GM10266 (cell line): Measurements from ENCODE around the gene EIF2B5.
A peak's percentile ranks its signal among the peaks of the same experiment; 100 is the strongest.

ENCODE experiments used
- DNase-seq: peaks from one replicate; pipeline ENCODE4 v3.0.0; 2012; ENCODE audit errors: extremely low spot score
- TF ChIP-seq, protein P1 (sequence below): IDR thresholded peaks from 2 replicates; pipeline ENCODE4 v1.5.1; 2012; ENCODE audit warnings: mild to moderate bottlenecking, low read depth; ENCODE audit not compliant: control insufficient read depth, insufficient read depth; ENCODE audit errors: missing control alignments

Gene EIF2B5

DNA sequence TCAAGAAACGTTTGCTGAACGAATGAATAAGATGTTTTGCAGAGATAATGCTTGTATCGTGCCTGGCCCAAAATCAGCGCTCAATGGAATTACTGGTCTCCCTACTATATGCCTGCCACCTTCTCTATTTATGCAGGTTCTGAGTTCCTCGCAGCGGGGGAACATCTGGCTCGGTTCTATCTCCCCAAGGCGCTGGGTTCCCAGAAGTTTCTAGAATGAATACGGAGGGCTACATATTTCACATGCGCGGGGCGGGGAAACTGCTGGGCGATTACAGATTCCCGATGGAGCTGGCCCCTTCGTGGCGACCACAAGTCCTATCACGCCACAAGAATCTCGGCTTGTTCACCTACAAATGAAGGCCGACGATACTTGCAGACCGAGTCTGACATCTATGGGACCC lies 411 bp upstream of the EIF2B5 start:
- TF ChIP-seq, protein P1, sequence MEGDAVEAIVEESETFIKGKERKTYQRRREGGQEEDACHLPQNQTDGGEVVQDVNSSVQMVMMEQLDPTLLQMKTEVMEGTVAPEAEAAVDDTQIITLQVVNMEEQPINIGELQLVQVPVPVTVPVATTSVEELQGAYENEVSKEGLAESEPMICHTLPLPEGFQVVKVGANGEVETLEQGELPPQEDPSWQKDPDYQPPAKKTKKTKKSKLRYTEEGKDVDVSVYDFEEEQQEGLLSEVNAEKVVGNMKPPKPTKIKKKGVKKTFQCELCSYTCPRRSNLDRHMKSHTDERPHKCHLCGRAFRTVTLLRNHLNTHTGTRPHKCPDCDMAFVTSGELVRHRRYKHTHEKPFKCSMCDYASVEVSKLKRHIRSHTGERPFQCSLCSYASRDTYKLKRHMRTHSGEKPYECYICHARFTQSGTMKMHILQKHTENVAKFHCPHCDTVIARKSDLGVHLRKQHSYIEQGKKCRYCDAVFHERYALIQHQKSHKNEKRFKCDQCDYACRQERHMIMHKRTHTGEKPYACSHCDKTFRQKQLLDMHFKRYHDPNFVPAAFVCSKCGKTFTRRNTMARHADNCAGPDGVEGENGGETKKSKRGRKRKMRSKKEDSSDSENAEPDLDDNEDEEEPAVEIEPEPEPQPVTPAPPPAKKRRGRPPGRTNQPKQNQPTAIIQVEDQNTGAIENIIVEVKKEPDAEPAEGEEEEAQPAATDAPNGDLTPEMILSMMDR = no peak
- DNase-seq = no peak

DNA sequence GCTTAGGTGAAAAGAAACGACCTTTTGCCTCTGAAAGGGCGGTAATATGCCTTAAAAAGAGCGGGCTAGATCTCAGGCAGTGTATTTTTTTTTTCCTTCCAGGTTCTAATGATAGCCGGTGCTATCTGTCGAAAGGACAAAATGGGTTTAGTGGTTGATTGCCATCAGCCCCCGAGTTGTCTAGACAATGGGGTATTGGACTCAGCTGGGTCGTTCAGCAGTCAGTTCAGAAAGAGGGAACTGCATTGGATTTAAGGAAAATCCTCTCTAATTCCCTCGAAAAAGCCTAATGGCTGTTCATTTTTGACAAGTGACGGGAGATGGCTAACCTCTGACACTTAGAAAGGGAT lies 728 bp downstream of the EIF2B5 start:
- DNase-seq = no peak
- TF ChIP-seq, protein P1 = no peak

DNA sequence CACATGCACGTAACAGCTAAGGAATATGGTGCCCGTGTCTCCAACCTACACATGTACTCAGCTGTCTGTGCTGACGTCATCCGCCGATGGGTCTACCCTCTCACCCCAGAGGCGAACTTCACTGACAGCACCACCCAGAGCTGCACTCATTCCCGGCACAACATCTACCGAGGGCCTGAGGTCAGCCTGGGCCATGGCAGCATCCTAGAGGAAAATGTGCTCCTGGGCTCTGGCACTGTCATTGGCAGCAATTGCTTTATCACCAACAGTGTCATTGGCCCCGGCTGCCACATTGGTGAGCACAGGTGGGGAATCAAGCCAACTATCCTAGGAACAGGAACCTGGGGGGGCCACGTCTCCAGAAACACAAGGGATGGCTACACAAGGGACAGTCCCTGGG lies 5.3 kb downstream of the EIF2B5 start:
- TF ChIP-seq, protein P1 = no peak
- no peak for DNase-seq

DNA sequence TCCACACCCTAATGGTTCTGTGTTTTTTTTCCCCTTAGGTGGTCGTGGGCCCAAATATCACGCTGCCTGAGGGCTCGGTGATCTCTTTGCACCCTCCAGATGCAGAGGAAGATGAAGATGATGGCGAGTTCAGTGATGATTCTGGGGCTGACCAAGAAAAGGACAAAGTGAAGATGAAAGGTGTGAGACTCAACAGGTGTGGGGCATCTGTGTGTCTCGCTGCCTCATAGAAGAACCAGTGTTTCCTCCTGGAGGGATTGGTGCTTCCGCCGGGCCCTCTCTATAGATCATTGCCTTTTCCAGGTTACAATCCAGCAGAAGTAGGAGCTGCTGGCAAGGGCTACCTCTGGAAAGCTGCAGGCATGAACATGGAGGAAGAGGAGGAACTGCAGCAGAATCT lies 7.0 kb downstream of the EIF2B5 start:
- TF ChIP-seq, protein P1 = no peak
- DNase-seq = no peak

DNA sequence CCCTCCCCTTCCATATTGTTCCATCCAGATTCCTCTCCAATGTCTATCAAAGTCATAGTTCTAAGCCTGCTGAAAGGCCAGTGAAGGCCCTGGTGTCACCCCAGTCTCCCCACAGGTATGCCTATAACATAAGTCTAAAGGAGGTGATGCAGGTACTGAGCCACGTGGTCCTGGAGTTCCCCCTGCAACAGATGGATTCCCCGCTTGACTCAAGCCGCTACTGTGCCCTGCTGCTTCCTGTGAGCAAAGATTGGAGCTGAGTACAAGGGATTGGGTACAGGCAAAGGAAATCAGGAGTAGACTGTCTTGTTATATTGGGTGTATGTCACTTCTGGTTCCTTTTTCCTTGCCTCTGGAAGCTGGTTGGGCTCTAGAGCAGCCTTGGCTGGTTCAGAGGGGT lies 8.2 kb downstream of the EIF2B5 start:
- no peak for DNase-seq
- TF ChIP-seq, protein P1 = no peak

DNA sequence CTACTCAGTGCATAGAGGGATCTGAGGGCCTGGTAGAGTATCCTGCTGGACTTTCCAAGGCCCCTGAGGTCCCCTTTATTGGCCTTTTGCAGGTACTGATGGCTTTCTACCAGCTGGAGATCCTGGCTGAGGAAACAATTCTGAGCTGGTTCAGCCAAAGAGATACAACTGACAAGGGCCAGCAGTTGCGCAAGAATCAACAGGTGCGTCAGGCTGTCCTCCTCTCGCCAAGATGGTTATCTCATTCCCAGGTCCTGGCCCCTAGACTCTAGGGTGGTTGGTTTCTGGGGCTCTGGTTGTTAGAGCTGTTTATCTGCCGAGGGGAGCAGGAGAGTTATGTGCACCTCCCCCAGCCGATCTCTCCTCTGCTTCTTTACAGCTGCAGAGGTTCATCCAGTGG lies 9.3 kb downstream of the EIF2B5 start:
- no peak for DNase-seq
- TF ChIP-seq, protein P1 = no peak

DNA sequence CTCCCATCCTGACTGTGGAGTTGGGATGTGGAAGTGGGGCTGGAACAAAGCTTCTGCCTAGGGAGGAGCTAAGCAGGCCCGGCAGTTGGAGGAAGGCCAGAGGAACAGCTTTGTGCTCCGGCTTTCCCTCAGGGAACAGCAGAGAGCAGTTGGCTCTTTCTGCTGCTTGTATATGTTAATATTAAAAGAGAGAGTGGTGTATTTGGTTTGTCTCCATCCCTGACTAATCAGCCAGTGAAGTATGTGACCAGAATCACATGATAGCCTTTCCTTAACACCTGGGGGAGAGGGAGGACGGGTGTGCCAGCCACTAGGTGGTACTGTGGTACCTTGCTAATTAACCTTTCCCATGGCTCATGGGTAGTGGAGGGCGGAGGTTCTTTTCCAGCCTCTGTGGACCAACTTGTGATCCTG lies 10.0 kb downstream of the EIF2B5 start:
- TF ChIP-seq, protein P1 = peak; percentile 60
- DNase-seq = no peak
